HUES64 (cell line): Measurements from ENCODE around the gene FBN1.

Source experiments
- H3K27ac ChIP-seq: 2 replicates; pipeline ENCODE4 v1.7.0; 2013; ENCODE audit warnings: low read depth, low read length, inconsistent platforms
- H3K27me3 ChIP-seq: 2 replicates; pipeline ENCODE4 v1.6.1; 2013; ENCODE audit warnings: mild to moderate bottlenecking, low read length; ENCODE audit not compliant: insufficient read depth
- H3K36me3 ChIP-seq: 2 replicates; pipeline ENCODE4 v1.6.1; 2013; ENCODE audit warnings: mild to moderate bottlenecking, low read length; ENCODE audit not compliant: insufficient read depth
- H3K4me1 ChIP-seq: 2 replicates; pipeline ENCODE4 v1.6.1; 2013; ENCODE audit warnings: mild to moderate bottlenecking, low read length, moderate library complexity; ENCODE audit not compliant: insufficient read depth
- H3K4me3 ChIP-seq: 2 replicates; pipeline ENCODE4 v1.5.1; 2013; ENCODE audit warnings: mild to moderate bottlenecking, low read length, moderate library complexity
- H3K9ac ChIP-seq: 2 replicates; pipeline ENCODE4 v1.6.1; 2013; ENCODE audit warnings: mild to moderate bottlenecking, low read depth, low read length
- H3K9me3 ChIP-seq: 2 replicates; pipeline ENCODE4 v1.6.1; 2013; ENCODE audit warnings: low read depth, low read length; ENCODE audit not compliant: insufficient read depth
- WGBS: fragments of 150-250, 120-280 bp; methylation state at CpG from one replicate; pipeline ENCODE4 v1.1.7; 2013; ENCODE audit warnings: missing lambda C conversion rate; 5-methylcytosine and 5-hydroxymethylcytosine counted together

The FBN1 gene

GRCh38 chr15:48530528-48530927 lies 115.0 kb downstream of the FBN1 start:
- 98% methylated on average over 3 of the region's 4 CpGs for WGBS
- no peaks in the 10 kb centered on the region for H3K4me1 ChIP-seq
- no peaks in the 10 kb centered on the region for H3K27me3 ChIP-seq
- no peak overlapping the region for H3K9ac ChIP-seq
- H3K4me3 ChIP-seq: no peak overlapping the region
- H3K36me3 ChIP-seq: no peaks in the 10 kb centered on the region
- no peaks in the 10 kb centered on the region for H3K9me3 ChIP-seq
- H3K27ac ChIP-seq: no peak overlapping the region

- WGBS: 89% methylated on average over 3 of the region's 4 CpGs
- Histone ChIP-seq H3K27ac (no peak overlapping the region), H3K36me3 (no peaks in the 10 kb centered on the region), H3K4me3 (no peak overlapping the region), H3K27me3 (no peaks in the 10 kb centered on the region), H3K9me3 (no peaks in the 10 kb centered on the region), H3K9ac (no peak overlapping the region), H3K4me1 (no peaks in the 10 kb centered on the region)
Measured at GRCh38 chr15:48528921-48529320, 116.6 kb downstream of the FBN1 start.

GRCh38 chr15:48527517-48527916 lies 118.0 kb downstream of the FBN1 start:
- H3K27ac ChIP-seq: no peak overlapping the region
- H3K36me3 ChIP-seq: no peaks in the 10 kb centered on the region
- 79% methylated on average over 2 of the region's 2 CpGs for WGBS
- no peak overlapping the region for H3K4me3 ChIP-seq
- no peak overlapping the region for H3K9ac ChIP-seq
- H3K27me3 ChIP-seq: no peaks in the 10 kb centered on the region
- H3K4me1 ChIP-seq: no peaks in the 10 kb centered on the region
- no peaks in the 10 kb centered on the region for H3K9me3 ChIP-seq

GRCh38 chr15:48522911-48523310 lies 122.6 kb downstream of the FBN1 start:
- Histone ChIP-seq H3K9ac (no peak overlapping the region), H3K4me1 (peaks cover 6% of the 10 kb centered on the region; the same call in 1 of the 2 replicates), H3K36me3 (no peaks in the 10 kb centered on the region), H3K9me3 (no peaks in the 10 kb centered on the region), H3K27me3 (no peaks in the 10 kb centered on the region), H3K27ac (no peak overlapping the region), H3K4me3 (no peak overlapping the region)
- 100% methylated on average over 2 of the region's 3 CpGs for WGBS

GRCh38 chr15:48522123-48522522 lies 123.4 kb downstream of the FBN1 start:
- Histone ChIP-seq H3K9me3 (no peaks in the 10 kb centered on the region), H3K9ac (no peak overlapping the region), H3K4me3 (no peak overlapping the region), H3K4me1 (peaks cover 6% of the 10 kb centered on the region; the same call in 1 of the 2 replicates), H3K27me3 (no peaks in the 10 kb centered on the region), H3K27ac (no peak overlapping the region), H3K36me3 (no peaks in the 10 kb centered on the region)

GRCh38 chr15:48520376-48521155 lies 124.9 kb downstream of the FBN1 start:
- Histone ChIP-seq H3K27ac (no peak overlapping the region), H3K36me3 (no peaks in the 10 kb centered on the region), H3K9ac (no peak overlapping the region), H3K27me3 (no peaks in the 10 kb centered on the region), H3K4me3 (no peak overlapping the region), H3K4me1 (peaks cover 6% of the 10 kb centered on the region; the same call in 1 of the 2 replicates), H3K9me3 (no peaks in the 10 kb centered on the region)
- 80% methylated on average over 15 of the region's 15 CpGs for WGBS

- H3K36me3 ChIP-seq: no peaks in the 10 kb centered on the region
- 95% methylated on average over 3 of the region's 3 CpGs for WGBS
- H3K9ac ChIP-seq: no peak overlapping the region
- no peak overlapping the region for H3K4me3 ChIP-seq
- no peaks in the 10 kb centered on the region for H3K27me3 ChIP-seq
- H3K4me1 ChIP-seq: peaks cover 6% of the 10 kb centered on the region; the same call in 1 of the 2 replicates
- no peaks in the 10 kb centered on the region for H3K9me3 ChIP-seq
- H3K27ac ChIP-seq: no peak overlapping the region
Measured at GRCh38 chr15:48516121-48516520, 129.4 kb downstream of the FBN1 start.

- H3K27ac ChIP-seq: no peak overlapping the region
- no peak overlapping the region for H3K9ac ChIP-seq
- no peaks in the 10 kb centered on the region for H3K36me3 ChIP-seq
- no peaks in the 10 kb centered on the region for H3K9me3 ChIP-seq
- no peaks in the 10 kb centered on the region for H3K27me3 ChIP-seq
- 93% methylated on average over 2 of the region's 2 CpGs for WGBS
- H3K4me1 ChIP-seq: peaks cover 6% of the 10 kb centered on the region; the same call in 1 of the 2 replicates
- no peak overlapping the region for H3K4me3 ChIP-seq
Measured at GRCh38 chr15:48515500-48515899, 130.0 kb downstream of the FBN1 start.

- Histone ChIP-seq H3K27me3 (no peaks in the 10 kb centered on the region), H3K36me3 (no peaks in the 10 kb centered on the region), H3K4me1 (peaks cover 6% of the 10 kb centered on the region; the same call in 1 of the 2 replicates), H3K4me3 (no peak overlapping the region), H3K9ac (no peak overlapping the region), H3K9me3 (no peaks in the 10 kb centered on the region), H3K27ac (no peak overlapping the region)
- WGBS: 96% methylated on average over 2 of the region's 2 CpGs
Measured at GRCh38 chr15:48514103-48514816, 131.2 kb downstream of the FBN1 start.

- Histone ChIP-seq H3K27ac (no peak overlapping the region), H3K36me3 (no peaks in the 10 kb centered on the region), H3K9me3 (no peaks in the 10 kb centered on the region), H3K27me3 (no peaks in the 10 kb centered on the region), H3K4me1 (no peaks in the 10 kb centered on the region), H3K4me3 (no peak overlapping the region), H3K9ac (no peak overlapping the region)
- 93% methylated on average over 6 of the region's 6 CpGs for WGBS
Measured at GRCh38 chr15:48510976-48511375, 134.5 kb downstream of the FBN1 start.

- Histone ChIP-seq H3K9ac (no peak overlapping the region), H3K36me3 (no peaks in the 10 kb centered on the region), H3K4me3 (no peak overlapping the region), H3K9me3 (no peaks in the 10 kb centered on the region), H3K27ac (no peak overlapping the region), H3K4me1 (no peaks in the 10 kb centered on the region), H3K27me3 (no peaks in the 10 kb centered on the region)
- WGBS: 2% methylated on average over 1 of the region's 2 CpGs
Measured at GRCh38 chr15:48507416-48508065, 138.0 kb downstream of the FBN1 start.
